ENCODE data around the gene AVEN.
"Not testable (repeated sequence)": the region's sequence is repeated elsewhere in the genome, so short reads cannot be mapped to it uniquely, and the experiment has no call there.

AVEN gene

DNA sequence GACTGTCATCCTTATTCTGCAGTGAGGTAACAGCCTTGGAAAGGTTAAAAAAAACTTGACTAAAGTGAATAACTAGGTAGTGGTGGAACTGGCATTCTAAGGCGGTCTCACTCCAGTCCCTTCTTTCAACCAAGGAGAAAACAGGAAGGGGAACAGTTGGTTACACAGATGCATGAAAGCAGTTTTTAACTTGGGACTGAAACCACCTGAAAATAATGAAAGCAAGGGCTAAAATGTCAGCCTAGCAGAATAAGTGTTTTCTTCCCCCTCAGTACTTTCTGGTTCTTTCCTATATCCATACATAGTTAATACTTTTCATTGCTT is 748 bp upstream of the AVEN start:
- no peak for DNase-seq (ENCODE audit: low read depth)

DNA sequence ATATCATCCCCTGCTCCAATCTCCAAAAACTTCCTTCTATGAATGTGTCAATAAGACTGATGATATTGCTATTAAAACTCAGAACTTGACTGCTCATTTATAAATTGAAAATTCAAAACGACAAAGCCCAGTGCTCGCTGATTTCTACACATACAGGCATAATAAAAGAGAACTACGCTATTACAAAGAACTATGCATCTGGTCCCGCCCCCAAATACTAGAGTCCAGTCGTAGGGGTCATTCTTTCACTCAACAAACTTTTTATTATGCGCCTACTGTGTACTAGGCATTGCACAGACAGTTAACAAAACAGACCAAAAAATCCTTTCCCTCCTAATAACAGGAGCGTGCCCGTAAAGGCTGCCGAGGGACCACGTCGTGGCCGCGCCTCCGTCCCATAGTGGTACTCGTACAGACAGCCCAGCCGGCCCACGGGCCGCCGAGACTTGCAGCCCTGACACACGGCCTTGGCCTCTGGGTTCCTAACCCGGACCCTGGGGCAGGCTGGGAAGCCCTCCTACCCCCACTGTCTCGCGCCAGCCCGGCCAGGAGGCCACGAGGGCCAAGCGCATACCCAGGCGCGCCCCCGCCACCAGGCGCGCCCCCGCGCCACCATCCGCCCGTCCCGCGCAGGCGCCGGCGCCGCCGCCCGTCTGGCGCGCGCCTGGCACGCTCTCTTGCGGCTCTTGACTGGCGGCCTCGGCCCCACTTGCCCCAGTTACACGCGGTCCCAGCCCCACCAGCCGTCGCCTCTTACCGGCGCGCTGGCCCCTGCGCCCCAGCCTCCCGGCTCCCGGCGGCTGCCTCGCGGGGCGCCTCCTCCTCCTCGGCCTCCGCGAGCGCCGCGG is 757 bp downstream of the AVEN start:
- peak; percentile 80 for DNase-seq (ENCODE audit: low read depth)

DNA sequence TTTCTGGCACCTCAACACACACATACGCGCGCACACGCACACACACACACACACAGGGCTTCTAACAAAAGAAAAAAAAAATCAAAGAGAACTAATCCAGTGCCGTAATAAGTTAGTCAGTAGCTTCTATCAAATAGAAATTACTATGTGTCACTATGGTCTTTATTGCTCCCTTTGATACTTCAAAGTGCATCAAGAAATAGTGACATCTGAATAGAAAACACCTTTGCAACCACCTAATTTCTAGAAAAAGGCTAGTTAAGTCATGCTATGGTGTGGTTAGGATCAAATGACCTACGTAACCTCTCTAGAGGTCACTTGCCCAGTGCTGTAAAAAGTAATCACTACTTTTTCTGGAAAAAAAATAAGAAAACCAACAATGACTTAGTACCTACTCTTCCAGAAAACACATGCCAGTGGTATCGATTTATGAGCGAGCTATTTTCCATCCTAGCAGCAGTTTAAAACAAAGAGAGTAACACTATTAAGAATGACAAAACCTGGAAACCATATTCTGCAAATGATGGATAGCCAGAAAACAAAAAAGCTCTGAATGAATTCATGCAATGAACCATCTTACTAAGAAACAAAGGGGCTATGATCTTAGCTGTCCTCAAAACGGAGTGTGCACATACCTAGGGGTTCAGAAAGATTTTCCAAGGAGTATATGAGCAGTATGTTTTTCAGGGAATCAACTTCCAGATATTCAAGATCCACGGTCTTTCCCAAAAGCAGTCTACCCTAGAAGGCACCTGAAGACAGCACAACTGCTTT is 6.8 kb downstream of the AVEN start:
- no peak for DNase-seq (ENCODE audit: low read depth)

DNA sequence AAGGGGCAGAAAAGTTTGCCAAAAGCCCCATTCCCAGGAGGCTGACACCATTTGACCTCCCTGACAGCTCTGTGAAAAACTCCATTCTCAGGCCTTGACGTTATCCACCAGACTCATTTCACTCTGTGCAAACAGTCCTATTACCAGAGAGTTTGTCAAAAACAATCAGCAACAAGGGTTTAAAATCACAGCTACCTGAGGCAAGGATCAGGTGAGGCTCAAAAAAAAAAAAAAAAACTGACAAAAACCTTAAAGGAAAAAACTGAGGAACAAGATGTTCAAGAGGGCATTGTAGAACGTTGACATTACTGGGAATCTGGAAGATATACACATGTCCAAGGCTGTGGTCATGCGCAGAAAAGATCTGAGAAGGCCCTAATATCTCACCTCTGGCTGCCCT is 11.4 kb downstream of the AVEN start:
- DNase-seq (ENCODE audit: low read depth) = no peak

DNA sequence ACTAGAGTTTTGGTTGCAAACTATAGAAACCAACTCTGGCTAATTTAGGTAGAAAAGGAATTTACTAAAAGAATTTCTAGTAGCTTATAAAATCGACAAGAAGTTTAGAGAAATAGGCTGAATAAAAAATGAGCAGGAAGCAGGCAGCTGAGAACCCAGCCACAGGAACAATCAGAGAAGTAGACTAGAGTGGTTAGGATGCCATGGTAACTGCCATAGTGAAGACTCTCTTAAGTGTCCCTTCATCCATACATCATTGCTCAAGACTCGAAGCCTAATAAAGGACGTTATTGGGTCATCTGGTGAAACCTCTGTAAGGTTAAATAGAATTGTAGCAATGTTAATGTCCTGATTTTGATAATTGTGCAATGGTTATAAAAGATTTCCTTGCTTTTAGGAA is 13.8 kb downstream of the AVEN start:
- DNase-seq (ENCODE audit: low read depth) = no peak

DNA sequence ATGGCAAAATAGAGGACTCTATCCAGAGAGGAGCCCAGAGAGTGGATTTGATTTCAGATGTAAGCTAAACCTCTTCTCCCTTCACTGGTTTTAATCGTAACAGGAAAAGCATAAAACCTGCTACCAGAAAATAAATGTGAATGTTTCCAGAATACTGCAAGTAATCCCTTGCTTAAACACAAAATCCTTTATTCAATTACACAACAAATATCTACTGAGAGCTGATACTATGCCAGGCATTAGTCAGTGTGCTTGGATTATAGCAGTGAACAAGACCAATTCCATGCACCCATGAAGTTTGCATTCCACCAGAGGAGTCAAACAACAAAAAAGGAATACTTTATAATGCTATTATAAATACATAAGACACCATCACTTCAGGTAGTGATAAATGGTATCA is 15.1 kb downstream of the AVEN start:
- peak; percentile 62 for DNase-seq (ENCODE audit: low read depth)

DNA sequence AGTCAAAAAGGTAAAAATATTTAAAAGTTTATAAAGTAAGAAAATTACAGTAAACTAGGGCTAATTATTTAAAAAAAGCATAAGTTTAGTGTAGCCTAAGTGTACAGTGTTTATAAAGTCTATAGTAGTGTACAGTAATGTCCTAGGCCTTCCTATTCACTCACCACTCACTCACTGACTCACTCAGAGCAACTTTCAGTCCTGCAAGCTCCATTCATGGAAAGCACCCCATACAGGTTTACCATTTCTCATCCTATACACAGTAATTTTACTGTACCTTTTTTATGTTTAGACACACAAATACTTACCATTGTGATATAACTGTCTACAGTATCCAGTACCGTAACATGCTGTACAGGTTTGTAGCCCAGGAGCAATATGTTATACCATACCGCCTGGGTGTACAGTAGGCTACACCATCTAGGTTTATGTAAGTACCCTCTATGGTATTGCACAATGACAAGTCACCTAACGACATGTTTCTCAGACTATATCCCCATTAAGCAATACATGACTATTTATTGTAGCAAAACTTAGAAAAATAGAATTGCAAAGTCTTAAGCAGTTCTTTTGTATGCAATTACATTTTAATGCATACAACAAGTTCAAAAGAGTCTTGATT is 19.5 kb downstream of the AVEN start:
- no peak for DNase-seq (ENCODE audit: low read depth)

DNA sequence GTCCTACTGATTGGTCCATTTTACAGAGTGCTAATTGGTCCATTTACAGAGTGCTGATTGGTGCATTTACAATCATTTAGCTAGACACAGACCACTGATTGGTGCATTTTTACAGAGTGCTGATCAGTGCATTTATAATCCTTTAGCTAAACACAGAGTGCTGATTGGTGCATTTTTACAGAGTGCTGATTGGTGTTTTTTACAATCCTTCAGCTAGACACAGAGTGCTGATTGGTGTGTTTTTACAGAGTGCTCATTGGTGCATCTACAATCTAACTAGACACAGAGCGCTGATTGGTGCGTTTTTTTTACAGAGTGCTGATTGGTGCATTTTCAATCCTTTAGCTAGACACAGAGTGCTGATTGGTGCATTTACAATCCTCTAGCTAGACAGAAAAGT is 20.3 kb downstream of the AVEN start:
- DNase-seq (ENCODE audit: low read depth) = not testable (repeated sequence)

DNA sequence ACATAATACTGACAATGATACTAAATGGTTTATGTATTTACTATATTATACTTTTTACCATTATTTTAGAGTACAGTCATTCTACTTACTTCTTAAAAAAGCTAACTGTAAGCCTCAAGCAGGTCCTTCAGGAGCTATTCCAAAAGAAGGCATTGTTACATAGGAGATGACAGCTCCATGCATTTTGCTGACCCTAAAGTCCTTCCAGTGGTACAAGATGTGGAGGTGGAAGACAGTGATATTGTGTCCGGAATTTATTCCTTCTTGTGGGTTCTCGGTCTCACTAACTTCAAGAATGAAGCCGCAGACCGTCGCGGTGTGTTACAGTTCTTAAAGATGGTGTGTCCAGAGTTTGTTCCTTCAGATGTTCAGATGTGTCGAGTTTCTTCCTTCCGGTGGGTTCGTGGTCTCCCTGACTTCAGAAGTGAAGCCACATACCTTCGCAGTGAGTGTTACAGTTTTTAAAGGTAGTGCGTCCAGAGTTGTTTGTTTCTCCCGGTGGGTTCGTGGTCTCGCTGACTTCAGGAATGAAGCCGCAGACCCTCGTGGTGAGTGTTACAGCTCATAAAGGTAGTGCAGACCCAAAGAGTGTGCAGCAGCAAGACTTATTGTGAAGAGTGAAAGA is 20.9 kb downstream of the AVEN start:
- no peak for DNase-seq (ENCODE audit: low read depth)

DNA sequence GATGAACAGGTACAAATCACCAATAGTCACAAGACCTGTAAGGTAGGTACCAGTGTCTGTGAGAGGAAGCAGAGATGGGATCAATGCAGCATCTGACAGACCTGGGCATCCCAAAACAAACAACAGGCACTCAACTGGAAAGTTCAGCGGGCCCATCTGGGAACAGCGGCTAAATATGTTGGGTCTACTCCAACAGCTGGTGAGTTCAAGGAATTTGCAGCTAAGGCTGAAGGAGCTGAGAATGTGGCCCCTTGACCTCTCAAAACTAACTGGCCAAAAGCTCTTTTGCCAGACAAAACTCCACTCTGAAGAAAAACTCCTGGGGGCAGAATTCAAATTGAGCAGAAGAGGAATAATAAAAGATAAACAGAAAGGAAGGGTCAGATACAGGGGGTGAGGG is 24.4 kb downstream of the AVEN start:
- DNase-seq (ENCODE audit: low read depth) = peak; percentile 45

DNA sequence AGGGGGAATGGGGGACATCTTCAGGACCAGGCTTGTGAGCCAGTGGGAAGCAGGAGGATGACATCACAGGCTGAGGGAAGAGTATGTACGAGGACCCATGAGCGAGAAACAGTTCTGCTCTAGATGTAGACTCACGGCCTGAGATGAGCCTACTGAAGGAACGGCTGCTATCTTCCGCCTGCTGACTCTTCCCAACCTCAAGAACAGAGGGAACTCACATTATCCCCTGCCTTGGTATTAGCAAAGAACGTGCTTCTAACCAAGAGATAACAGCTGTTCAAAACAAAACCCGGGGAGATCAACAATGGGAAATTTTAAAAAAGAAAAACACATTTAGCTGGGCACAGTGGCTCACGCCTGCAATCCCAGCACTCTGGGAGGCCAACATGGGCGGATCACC is 25.3 kb downstream of the AVEN start:
- DNase-seq (ENCODE audit: low read depth) = no peak

DNA sequence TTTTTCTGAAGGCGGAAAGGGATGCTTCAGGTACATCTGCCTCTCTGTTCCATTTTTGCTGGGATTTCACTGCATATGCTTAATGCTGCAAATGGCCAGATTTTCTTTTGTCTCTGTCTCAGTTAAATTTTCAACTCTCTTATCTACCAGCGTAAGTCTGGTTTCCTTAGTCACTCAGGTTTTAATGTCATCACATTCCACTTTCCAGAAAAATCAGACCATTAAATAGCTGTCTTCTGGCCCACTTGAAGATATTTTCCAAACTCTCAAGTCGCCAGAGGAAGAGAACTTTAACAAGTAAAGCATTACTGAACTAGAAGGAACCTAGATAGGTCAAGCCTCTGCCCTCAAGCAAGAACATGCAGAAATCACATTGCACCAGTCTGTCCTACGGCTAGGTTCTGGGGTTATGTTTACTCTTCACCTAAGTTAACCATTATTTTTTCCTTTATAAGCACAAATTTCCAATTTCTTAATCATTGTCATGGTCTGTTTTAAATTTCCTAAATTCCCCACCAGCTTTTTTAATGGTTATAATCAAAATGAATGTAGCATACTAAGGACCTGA is 26.5 kb downstream of the AVEN start:
- DNase-seq (ENCODE audit: low read depth) = no peak

DNA sequence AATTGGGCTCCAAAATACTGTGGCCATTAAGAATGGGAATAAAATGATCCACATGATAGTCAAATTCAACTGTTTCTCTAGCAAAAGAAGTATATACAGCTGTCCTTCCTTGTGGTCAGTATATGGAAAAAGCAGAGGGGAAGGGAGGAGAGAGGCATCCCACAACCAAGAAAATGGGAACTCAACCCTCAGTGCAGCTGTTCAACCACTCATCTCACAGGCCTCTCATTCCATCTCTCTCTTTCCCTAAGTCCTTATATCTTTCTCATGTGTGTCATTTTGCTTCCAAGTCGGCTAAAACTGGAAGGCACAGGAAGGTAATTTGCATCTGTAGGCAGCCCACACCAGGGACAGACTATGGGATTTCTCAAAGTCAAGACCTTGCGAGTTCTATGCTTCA is 27.5 kb downstream of the AVEN start:
- no peak for DNase-seq (ENCODE audit: low read depth)

DNA sequence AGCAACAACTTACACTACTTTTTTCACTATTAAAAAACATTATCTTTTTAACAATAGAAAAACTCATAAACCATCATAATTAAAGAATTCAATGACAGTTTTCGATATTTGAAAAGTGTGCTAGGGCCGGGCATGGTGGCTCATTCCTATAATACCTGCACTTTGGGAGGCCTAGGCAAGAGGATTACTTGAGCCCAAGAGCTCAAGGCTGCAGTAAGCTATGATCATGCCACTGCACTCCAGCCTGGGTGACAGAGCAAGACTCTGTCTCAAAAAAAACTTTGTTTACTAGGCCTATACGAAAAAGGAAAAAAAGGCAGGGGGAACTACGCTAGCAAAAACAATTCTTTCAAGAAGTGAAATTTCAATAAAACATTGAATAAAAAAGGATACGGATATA is 28.1 kb downstream of the AVEN start:
- DNase-seq (ENCODE audit: low read depth) = no peak

DNA sequence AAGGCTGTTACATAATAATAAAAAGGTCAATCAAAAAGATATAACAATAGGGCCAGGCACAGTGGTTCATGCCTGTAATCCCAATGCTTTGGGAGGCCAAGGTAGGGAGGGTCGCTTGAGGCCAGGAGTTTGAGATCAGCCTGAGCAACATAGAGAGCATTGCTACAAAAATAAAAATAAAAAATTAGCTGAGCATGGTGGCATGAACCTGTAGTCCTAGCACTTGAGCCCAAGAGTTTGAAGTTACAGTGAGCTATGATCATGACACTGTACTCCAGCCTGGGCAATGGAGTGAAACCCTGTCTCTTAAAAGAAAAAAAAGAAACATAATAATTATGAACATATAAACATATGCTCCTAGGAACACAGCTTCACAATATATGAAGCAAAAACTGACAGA is 29.3 kb downstream of the AVEN start:
- DNase-seq (ENCODE audit: low read depth) = no peak

DNA sequence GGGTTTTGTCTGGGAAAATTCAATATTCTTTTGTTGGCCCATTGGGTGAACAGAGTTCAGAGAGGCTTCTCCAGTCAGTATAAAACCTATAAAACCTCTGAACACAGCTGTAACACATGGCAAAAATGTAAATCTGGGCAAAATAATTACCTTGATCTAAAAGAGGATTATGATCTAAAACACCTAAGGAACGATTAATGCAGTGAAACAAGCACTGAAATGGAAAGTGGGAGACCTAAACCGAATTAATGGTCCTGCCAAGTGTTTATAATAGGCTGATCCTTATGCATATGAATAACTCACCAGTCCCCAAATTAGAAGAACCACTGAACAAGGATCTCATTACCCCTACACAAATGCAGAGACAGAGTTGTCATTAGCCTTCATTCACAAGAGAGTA is 32.6 kb downstream of the AVEN start:
- DNase-seq (ENCODE audit: low read depth) = no peak

DNA sequence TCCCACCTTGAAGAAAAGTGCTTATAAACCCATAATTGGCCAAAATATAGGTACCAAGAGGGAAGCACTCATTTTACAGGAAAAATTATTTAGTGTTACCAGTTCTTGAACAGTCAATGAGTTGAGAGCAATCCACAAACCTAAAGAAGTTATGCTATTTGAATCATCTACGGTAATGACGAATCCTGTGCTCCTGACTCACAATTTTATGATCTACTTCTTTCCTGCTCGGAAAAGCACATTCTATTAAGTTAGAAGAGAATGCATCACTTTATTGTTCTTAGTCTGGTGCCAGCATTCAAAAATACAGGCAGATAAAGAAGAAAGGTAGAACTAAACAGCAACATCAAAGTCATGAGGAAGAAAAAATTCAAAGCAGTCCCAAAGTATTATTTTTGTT is 37.5 kb downstream of the AVEN start:
- DNase-seq (ENCODE audit: low read depth) = no peak

DNA sequence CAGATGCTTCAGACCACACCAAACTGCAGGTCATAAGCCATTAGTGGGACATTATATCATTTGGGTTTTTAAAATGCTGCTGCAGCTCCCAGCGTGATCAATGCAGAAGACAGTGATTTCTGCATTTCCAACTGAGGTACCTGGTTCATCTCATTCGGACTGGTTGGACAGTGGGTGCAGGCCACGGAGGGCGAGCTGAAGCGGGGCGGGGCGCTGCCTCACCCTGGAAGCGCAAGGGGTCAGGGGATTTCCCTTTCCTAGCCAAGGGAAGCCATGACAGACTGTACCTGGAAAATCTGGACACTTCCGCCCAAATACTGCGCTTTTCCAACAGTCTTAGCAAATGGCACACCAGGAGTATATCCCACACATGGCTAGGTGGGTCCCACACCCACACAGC is 43.3 kb downstream of the AVEN start:
- DNase-seq (ENCODE audit: low read depth) = not testable (repeated sequence)

DNA sequence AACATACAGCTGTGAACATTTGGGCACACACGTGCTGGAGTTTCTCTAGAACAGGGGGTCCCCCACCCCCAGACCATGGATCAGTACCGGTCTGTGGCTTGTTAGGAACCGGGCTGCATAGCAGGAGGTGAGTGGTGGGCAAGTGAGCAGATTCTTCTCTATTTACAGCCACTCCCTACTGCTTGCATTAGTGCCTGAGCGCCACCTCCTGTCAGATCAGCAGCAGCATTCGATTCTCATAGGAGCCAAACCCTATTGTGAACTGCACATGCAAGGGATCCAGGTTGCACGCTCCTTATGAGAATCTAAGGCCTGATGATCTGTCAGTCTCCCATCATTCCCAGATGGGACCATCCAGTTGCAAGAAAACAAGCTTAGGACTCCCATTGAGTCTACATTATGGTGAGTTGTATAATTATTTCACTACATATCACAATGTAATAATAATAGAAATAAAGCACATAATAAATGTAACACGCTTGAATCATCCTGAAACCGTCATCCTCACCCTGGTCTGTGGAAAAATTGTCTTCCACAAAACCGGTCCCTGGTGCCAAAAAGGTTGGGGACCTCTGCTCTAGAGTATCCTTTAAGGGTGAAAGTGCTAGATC is 44.9 kb downstream of the AVEN start:
- DNase-seq (ENCODE audit: low read depth) = peak; percentile 65

DNA sequence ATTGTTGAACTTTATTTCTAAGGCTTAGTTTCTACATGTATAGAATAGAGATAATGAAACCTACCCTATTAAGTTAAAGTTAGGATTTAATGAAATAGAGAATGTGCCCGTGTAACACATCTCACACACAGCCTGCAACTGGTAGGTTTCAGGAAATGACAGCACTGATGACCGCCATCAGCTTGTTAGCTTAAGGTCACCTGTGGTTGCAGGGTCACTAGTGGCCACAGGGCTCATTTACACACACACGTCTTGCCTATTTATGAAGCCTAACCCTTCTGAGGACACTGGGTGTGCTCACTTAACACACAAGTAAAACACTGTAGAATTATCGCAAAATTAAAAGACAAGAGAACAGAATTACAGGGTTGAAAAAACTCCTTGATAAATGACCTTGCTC is 50.6 kb downstream of the AVEN start:
- peak; percentile 40 for DNase-seq (ENCODE audit: low read depth)

DNA sequence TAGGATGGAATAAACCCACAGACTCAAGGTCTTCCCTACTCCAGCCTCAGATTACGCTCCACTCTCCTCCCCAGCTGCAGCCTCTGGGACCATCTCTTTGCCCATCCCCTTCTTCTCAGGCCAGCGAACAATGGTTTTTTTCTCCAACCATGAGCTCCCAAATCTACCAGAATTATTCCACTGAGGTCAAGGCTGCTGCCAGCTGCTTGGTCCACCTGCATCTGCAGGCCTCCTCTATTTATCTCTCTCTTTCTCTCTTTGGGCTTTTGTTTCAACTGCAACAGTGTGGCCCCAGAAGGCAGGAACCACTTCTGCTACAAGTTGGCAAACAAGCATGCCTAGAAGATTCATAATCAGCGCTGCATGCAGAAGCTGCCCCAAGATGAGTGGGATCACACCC is 51.6 kb downstream of the AVEN start:
- DNase-seq (ENCODE audit: low read depth) = no peak

DNA sequence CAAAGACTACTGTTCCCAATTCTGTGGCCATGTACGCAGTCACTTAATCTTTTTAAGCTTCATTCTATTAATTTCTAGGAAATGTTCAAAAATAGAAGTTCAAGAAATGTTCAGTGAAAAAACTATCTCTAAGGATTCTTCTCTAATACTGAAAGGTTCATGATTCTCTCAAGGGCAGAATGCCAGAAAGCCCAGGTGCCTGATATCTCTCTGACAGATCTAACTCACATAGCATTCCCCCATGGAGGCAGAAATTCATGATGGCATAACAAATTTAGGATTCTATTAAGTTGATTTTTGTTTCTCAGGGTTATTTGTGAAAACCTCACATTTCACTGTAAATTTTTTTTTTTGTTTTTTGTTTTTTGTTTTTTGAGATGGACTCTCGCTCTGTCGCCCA is 53.3 kb downstream of the AVEN start:
- DNase-seq (ENCODE audit: low read depth) = peak; percentile 52
